HG03571 (cell line): ENCODE results near the gene ARHGAP5.
"Not testable (repeated sequence)": the region's sequence is repeated elsewhere in the genome, so short reads cannot be mapped to it uniquely, and the experiment has no call there.

ENCODE experiments used
- ATAC-seq: cut with Tn5 transposase; IDR thresholded peaks from one replicate; pipeline ENCODE4 v1.9.1; 2021; ENCODE audit not compliant: unreplicated experiment

The ARHGAP5 gene

GRCh38 chr14:32104308-32104707, 27.2 kb downstream of the ARHGAP5 start:
- no peak for ATAC-seq

DNA sequence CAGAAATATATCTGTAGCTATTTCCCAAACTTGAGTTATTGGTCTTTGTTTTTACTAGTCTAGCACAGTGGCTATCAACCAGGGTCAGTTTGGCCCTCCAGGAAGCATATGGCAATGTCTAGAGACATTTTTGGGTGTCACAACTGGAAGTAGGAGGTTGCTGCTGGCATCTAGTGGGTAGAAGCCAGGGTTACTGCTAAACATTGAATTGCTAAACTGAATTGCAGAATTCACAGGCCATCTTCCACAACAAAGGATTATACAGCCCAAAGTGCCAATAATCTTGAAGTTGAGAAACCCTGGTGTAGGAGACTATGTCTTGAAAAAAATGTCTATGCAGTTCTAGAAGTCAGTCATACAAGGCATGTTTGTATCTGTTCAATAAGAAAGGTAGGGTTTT, 27.7 kb downstream of the ARHGAP5 start:
- no peak for ATAC-seq

- ATAC-seq, result no peak
Observed at GRCh38 chr14:32109676-32110547, 32.8 kb downstream of the ARHGAP5 start.

DNA sequence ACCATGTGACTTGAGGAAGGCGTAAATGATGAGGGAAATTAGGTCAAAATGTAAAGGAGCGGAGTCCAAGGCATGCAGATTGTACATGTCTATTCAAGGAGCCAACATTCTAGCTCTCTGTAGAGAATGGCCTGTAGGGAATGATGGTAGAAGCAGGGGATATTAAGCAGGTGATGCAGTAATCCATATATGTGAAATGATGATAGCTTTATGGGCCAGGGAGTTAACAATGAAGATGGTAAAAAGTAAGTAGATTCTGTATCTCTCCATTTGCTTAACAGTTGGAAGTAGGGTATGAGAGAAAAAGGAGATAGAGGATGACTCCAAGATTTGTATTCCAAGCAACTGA, 33.4 kb downstream of the ARHGAP5 start:
- no peak for ATAC-seq

DNA sequence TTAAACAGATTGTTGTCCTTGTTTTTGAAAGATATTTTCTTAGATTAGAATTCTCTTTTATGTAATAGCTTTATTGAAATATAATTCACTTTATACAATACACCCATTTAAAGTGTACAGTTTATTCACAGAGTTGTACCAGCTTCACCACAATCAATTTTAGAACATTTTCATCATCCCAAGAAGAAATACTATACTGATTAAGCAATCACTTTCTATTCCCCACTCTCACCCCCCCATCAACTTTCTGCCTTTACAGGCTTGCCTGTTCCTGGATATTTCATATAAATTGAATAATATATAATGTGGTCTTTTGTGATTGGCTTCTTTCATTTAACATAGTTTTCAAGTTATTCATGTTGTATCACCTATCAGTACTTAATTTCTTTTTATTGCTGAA, 44.4 kb downstream of the ARHGAP5 start:
- no peak for ATAC-seq

DNA sequence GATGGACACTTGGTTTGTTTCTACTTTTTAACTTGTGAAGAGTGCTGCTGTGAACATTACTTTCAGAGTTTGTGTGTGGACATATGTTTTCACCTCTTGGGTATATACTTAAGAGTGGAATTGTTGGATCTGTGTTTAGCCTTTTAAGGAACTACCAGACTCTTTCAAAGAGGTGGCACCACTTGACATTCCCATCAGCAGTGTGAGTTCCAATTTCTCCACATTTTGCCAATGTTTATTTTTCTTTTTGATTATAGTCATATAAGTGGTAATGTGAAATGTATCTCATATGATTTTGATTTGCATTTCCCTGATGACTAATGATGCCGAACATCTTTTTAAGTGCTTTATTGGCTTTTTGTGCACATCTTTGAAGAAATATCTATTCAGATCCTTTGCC, 44.8 kb downstream of the ARHGAP5 start:
- no peak for ATAC-seq

- not testable (repeated sequence) for ATAC-seq
Observed at GRCh38 chr14:32126899-32127730, 50.0 kb downstream of the ARHGAP5 start.

GRCh38 chr14:32127731-32128654, 50.9 kb downstream of the ARHGAP5 start:
- ATAC-seq, result not testable (repeated sequence)

DNA sequence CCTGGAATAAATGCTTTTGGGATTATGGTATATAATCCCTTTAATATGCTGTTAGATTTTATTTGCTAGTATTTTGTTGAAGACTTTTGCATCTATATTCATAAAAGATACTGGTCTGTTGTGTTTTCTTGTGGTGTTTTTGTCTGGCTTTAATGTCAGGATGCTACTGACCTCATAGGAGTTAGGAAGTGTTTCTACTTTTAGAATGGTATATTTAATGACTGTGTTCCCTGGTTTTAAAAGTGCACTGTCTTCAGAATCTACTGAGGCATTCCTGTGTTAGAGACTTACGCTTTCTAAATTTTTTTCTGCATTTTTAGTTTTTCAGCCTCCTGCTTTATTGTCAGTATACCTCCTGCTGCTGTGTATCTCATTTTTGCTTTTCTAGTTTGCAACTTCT, 51.6 kb downstream of the ARHGAP5 start:
- no peak for ATAC-seq

- no peak for ATAC-seq
Observed at GRCh38 chr14:32129124-32129523, 52.0 kb downstream of the ARHGAP5 start.

DNA sequence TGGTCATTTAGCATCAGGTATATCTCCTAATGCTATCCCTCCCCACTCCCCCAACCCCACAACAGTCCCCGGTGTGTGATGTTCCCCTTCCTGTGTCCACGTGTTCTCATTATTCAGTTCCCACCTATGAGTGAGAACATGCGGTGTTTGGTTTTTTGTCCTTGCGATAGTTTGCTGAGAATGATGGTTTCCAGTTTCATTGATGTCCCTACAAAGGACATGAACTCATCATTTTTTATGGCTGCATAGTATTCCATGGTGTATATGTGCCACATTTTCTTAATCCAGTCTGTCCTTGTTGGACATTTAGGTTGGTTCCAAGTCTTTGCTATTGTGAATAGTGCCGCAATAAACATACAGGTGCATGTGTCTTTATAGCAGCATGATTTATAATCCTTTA, 54.6 kb downstream of the ARHGAP5 start:
- not testable (repeated sequence) for ATAC-seq

- no peak for ATAC-seq
Observed at GRCh38 chr14:32134448-32135097, 57.5 kb downstream of the ARHGAP5 start.

DNA sequence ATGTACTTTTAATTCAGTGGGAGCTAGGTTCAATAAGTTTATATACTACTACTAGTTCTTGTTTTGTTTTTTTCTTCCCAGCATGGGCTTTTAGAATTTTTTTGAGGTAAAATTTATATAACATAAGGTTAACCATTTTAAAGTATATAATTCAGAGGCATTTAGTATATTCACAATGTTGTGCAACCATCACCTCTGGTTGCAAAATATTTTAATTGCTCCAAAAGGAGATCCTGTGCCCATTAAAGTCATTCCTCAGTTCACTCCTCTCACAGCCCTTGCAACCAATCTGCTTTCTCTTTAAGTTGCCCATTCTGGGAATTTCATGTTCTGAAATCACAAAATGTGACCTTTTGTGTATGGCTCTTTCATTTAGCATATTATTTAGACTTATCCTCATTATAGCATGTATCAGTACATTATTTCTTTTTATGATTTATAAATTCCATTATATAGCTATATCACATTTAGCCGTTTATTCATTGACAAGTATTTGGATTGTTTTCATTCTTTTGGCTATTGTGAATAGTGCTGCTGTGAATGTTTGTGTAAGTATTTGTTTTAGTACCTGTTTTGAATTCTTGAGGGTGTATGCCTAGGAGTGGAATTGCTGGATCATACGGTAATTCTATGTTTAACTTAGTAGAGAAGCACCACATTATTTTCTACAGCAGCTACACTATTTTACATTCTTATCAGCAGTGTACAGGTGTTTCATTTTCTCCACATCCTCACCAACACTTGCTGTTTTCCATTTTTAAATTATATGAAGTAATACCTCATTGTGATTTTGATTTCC, 59.1 kb downstream of the ARHGAP5 start:
- ATAC-seq, result no peak

DNA sequence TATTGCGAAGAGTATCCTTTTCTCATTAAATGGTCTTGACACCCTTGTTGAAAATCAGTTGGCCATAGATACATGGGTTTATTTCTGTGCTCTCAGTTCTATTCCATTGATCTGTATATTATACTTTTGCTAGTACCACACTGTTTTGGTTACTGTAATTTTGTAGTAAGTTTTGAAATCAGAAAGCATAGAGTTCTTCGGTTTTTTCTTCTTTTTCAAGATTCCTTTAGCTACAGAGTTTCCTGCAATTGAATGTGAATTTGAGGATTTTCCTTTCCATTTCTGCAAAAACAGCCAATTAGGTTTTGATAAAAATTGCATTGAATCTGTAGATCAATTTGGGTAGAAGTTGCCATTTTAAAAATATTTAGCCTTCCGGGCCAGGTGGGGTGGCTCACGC, 60.2 kb downstream of the ARHGAP5 start:
- ATAC-seq, result no peak

- no peak for ATAC-seq
Observed at GRCh38 chr14:32137892-32138291, 60.8 kb downstream of the ARHGAP5 start.

DNA sequence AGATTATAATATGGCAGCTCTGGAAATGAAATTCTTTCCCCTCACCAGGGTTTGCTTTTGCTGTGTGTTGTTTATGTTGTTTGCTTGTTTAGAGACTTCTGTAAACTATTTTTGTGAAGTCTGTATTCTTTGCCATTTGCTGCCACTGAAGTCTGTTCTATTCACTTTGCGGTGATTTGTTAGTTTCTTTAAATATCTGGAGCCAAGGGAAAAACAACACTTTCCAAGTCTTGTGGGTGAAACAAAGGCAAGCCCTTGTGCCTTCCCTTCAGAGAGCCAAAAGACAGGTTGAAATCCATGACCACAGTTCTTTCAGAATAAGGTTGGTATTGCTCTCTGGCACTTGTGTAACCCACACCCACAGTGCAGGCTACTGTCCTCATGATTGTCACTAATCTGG, 65.2 kb downstream of the ARHGAP5 start:
- no peak for ATAC-seq

GRCh38 chr14:32142754-32143437, 65.8 kb downstream of the ARHGAP5 start:
- no peak for ATAC-seq

- ATAC-seq, result no peak
Observed at GRCh38 chr14:32150392-32150791, 73.3 kb downstream of the ARHGAP5 start.

GRCh38 chr14:32166029-32166428, 88.9 kb downstream of the ARHGAP5 start:
- no peak for ATAC-seq
